Osteocyte (in vitro differentiated cells): ENCODE data around the gene LRRTM3. TPM values are rescaled to one million over a fixed set of nuclear protein-coding genes. Genes with fewer than 3 reads are reported as not detected.

ENCODE experiments used
- DNase-seq: peaks from one replicate; pipeline ENCODE4 v3.0.0; 2021; ENCODE audit warnings: mixed read lengths; ENCODE audit not compliant: unreplicated experiment; ENCODE audit errors: extremely low spot score
- H3K27ac Mint-ChIP-seq: one replicate; pipeline ENCODE4 v1.8.0; 2021; ENCODE audit warnings: mild to moderate bottlenecking, mixed read lengths; ENCODE audit not compliant: unreplicated experiment
- H3K27me3 Mint-ChIP-seq: one replicate; pipeline ENCODE4 v1.8.0; 2021; ENCODE audit warnings: mixed read lengths; ENCODE audit not compliant: unreplicated experiment
- H3K36me3 Mint-ChIP-seq: one replicate; pipeline ENCODE4 v1.8.0; 2021; ENCODE audit warnings: mixed read lengths; ENCODE audit not compliant: unreplicated experiment
- H3K4me1 Mint-ChIP-seq: one replicate; pipeline ENCODE4 v1.8.0; 2021; ENCODE audit warnings: mixed read lengths; ENCODE audit not compliant: unreplicated experiment
- H3K4me3 Mint-ChIP-seq: one replicate; pipeline ENCODE4 v1.8.0; 2021; ENCODE audit warnings: mild to moderate bottlenecking, moderate library complexity, mixed read lengths; ENCODE audit not compliant: unreplicated experiment
- H3K9me3 Mint-ChIP-seq: one replicate; pipeline ENCODE4 v1.8.0; 2021; ENCODE audit warnings: mixed read lengths; ENCODE audit not compliant: unreplicated experiment
- total RNA-seq: library from RNA; stranded (reverse); gene quantifications from 2 replicates; pipeline ENCODE4 v1.2.1, GENCODE V29; 2021
- TF ChIP-seq, protein P1 (sequence below): fragments of 200-600 bp; sonication (generic); IDR thresholded peaks from 2 replicates; pipeline ENCODE4 v1.5.0; 2021; ENCODE audit warnings: antibody characterized with exemption, mild to moderate bottlenecking, moderate library complexity

Gene LRRTM3
- total RNA-seq, 1 donor from 2014 or later = 0.21 TPM

DNA sequence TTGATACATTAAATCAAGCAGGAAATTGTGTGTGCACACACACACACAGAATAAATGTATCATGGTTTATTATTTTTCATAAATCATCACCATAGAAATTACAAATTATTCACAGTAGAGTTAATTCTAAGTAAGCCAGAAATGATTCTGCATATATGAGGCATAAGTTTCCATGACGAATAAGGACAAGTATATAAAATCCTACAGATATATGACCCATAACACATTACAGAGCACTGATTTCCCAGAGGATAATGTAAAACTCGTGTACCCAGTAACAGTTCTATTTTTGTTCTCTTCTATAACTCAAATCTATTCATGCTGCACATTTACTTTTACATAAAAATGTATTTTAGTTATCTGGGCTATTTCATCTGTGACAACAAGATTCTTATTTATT is 169.7 kb downstream of the LRRTM3 start:
- H3K4me1 Mint-ChIP-seq = peaks cover 3% of the 10 kb centered on the region
- no peak overlapping the region for H3K27ac Mint-ChIP-seq
- no peak for DNase-seq
- TF ChIP-seq, protein P1, sequence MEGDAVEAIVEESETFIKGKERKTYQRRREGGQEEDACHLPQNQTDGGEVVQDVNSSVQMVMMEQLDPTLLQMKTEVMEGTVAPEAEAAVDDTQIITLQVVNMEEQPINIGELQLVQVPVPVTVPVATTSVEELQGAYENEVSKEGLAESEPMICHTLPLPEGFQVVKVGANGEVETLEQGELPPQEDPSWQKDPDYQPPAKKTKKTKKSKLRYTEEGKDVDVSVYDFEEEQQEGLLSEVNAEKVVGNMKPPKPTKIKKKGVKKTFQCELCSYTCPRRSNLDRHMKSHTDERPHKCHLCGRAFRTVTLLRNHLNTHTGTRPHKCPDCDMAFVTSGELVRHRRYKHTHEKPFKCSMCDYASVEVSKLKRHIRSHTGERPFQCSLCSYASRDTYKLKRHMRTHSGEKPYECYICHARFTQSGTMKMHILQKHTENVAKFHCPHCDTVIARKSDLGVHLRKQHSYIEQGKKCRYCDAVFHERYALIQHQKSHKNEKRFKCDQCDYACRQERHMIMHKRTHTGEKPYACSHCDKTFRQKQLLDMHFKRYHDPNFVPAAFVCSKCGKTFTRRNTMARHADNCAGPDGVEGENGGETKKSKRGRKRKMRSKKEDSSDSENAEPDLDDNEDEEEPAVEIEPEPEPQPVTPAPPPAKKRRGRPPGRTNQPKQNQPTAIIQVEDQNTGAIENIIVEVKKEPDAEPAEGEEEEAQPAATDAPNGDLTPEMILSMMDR = no peak
- H3K36me3 Mint-ChIP-seq = no peaks in the 10 kb centered on the region
- no peak overlapping the region for H3K4me3 Mint-ChIP-seq
- peaks cover 8% of the 10 kb centered on the region for H3K27me3 Mint-ChIP-seq
- H3K9me3 Mint-ChIP-seq = no peaks in the 10 kb centered on the region

DNA sequence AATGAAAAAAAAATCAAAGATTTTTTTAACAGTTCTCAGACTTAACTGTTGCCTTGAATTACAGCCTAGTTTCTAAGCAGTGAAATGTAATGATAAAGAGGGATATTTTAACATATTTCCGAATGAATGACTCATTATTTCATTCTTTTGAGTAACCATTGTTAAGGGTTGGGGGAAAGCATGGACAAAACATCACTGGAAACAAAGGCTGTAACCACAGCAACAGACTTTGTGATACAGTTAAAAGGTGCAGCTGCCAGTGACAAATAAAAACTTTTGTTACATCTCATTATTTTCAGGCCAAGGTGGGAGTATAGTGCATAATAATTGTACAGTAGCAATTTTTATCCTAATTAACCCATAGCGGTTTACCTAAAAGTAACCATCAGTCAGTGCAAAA is 172.6 kb downstream of the LRRTM3 start:
- H3K9me3 Mint-ChIP-seq = no peaks in the 10 kb centered on the region
- TF ChIP-seq, protein P1 = no peak
- peaks cover 2% of the 10 kb centered on the region for H3K27me3 Mint-ChIP-seq
- peaks cover 7% of the 10 kb centered on the region for H3K4me1 Mint-ChIP-seq
- H3K4me3 Mint-ChIP-seq = no peak overlapping the region
- no peaks in the 10 kb centered on the region for H3K36me3 Mint-ChIP-seq
- DNase-seq = no peak
- H3K27ac Mint-ChIP-seq = no peak overlapping the region

DNA sequence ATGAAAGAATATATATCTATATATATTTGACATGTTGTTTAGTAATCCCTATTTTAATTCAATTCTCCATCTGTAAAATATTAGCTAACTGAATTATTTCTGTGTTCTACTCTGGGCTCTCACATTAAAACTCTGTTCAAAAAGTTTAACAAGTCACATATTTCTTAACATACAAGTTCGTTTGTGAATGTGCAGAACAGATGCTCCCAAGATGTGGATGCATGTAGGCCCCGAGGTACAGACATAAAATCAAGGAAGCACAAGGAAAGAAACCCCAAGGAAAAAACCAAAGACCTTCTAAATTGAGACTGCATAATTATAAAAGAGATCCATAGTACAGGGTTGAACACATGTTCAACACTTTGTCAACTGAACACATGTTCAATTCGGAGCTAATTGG is 175.1 kb downstream of the LRRTM3 start:
- Mint-ChIP-seq H3K4me1 (peaks cover 7% of the 10 kb centered on the region), H3K9me3 (no peaks in the 10 kb centered on the region), H3K4me3 (no peak overlapping the region), H3K36me3 (no peaks in the 10 kb centered on the region), H3K27me3 (peaks cover 2% of the 10 kb centered on the region), H3K27ac (no peak overlapping the region)
- DNase-seq = no peak
- TF ChIP-seq, protein P1 = no peak

GRCh38 chr10:67107670-67108069 is 181.8 kb downstream of the LRRTM3 start:
- Mint-ChIP-seq H3K4me1 (no peaks in the 10 kb centered on the region), H3K27ac (no peak overlapping the region), H3K9me3 (no peaks in the 10 kb centered on the region), H3K36me3 (no peaks in the 10 kb centered on the region), H3K4me3 (no peak overlapping the region), H3K27me3 (no peaks in the 10 kb centered on the region)
- no peak for DNase-seq
- TF ChIP-seq, protein P1 = no peak

DNA sequence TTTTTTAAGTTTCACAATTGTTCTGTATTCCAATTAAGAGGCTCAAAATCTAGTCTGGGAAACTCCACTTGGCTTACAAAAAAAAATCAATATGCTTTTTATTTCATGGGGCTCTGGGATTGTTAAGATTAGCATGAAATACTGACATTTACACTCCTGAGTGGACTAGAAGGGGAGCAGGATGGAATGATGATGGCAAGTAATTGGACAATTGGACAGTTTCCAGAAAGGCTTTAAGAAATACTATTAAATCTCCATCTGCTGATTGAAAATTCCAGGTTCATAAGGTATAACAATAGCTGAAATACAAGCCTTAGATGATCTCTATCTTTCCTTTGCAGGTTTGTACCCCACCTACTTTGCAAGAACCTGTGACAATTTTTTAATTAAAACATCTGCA is 184.4 kb downstream of the LRRTM3 start:
- Mint-ChIP-seq H3K36me3 (no peaks in the 10 kb centered on the region), H3K27me3 (no peaks in the 10 kb centered on the region), H3K9me3 (no peaks in the 10 kb centered on the region), H3K4me3 (no peak overlapping the region), H3K4me1 (no peaks in the 10 kb centered on the region), H3K27ac (no peak overlapping the region)
- TF ChIP-seq, protein P1 = no peak
- DNase-seq = no peak
